ENCODE results near the gene TFEB.

TFEB gene

GRCh38 chr6:41649596-41649995 lies 85.8 kb downstream of the TFEB start:
- no peak overlapping the region for H3K4me3 ChIP-seq (replicated peaks; ENCODE audit: insufficient read depth, low read length)
- DNase-seq (ENCODE audit: low read depth in 1 of 2, low spot score in 1 of 2), result no peak
- peaks cover 1% of the 10 kb centered on the region for H3K27me3 ChIP-seq (ENCODE audit: insufficient read depth, poor library complexity, severe bottlenecking)
- H3K27ac ChIP-seq (replicated peaks), result no peak overlapping the region
- TF ChIP-seq POLR2AphosphoS5 (IDR thresholded peaks at IDR 0.05; ENCODE audit: low read depth), result no peak
- TF ChIP-seq REST (IDR thresholded peaks at IDR 0.05; ENCODE audit: insufficient replicate concordance, low read depth), result no peak
- TF ChIP-seq GABPA (IDR thresholded peaks at IDR 0.05; ENCODE audit: low read depth), result no peak
- no peak for TF ChIP-seq CTCF (IDR thresholded peaks at IDR 0.05; ENCODE audit: insufficient read depth, low read length)
- no peak for TF ChIP-seq SPI1 (IDR thresholded peaks at IDR 0.05; ENCODE audit: borderline replicate concordance, low read depth)

- TF ChIP-seq REST (IDR thresholded peaks at IDR 0.05; ENCODE audit: insufficient replicate concordance, low read depth), result no peak
- DNase-seq (ENCODE audit: low read depth in 1 of 2, low spot score in 1 of 2), result no peak
- Histone ChIP-seq H3K4me3 (replicated peaks; ENCODE audit: insufficient read depth, low read length) (no peak overlapping the region), H3K27ac (replicated peaks) (no peak overlapping the region), H3K27me3 (ENCODE audit: insufficient read depth, poor library complexity, severe bottlenecking) (no peaks in the 10 kb centered on the region)
These were observed 86.5 kb downstream of the TFEB start for GRCh38 chr6:41648921-41649320.

GRCh38 chr6:41648070-41648585 lies 87.3 kb downstream of the TFEB start:
- TF ChIP-seq GABPA (IDR thresholded peaks at IDR 0.05; ENCODE audit: low read depth), result no peak
- TF ChIP-seq SPI1 (IDR thresholded peaks at IDR 0.05; ENCODE audit: borderline replicate concordance, low read depth), result no peak
- TF ChIP-seq REST (IDR thresholded peaks at IDR 0.05; ENCODE audit: insufficient replicate concordance, low read depth), result no peak
- no peak for TF ChIP-seq POLR2AphosphoS5 (IDR thresholded peaks at IDR 0.05; ENCODE audit: low read depth)
- TF ChIP-seq CTCF (IDR thresholded peaks at IDR 0.05; ENCODE audit: insufficient read depth, low read length), result no peak
- DNase-seq (ENCODE audit: low read depth in 1 of 2, low spot score in 1 of 2), result no peak

More at GRCh38 chr6:41648070-41648585, 87.3 kb downstream of the TFEB start:
- Histone ChIP-seq H3K4me3 (replicated peaks; ENCODE audit: insufficient read depth, low read length) (no peak overlapping the region), H3K27me3 (ENCODE audit: insufficient read depth, poor library complexity, severe bottlenecking) (no peaks in the 10 kb centered on the region), H3K27ac (replicated peaks) (no peak overlapping the region)
